Spleen (tissue), 11 donors: Measurements from ENCODE around the gene GPR149. TPM values are rescaled to one million over a fixed set of nuclear protein-coding genes. Genes with fewer than 3 reads are reported as not detected.

ENCODE experiments used
- DNase-seq: peaks from one replicate; pipeline ENCODE4 v3.0.0-alpha.2; 2020
- H3K27ac ChIP-seq, 8 donors: fragments of 200-600 bp; sonication (generic) in 7 of 8; 1 replicate in 4 of 8; 2 replicates in 4 of 8; pipeline versions ENCODE4 v1.5.0 to v1.8.0; 2016 to 2021; ENCODE audit warnings: inconsistent platforms in 4 of 8, mild to moderate bottlenecking in 4 of 8, moderate library complexity in 1 of 8
- H3K27me3 ChIP-seq, 7 donors: fragments of 200-600 bp; sonication (generic) in 6 of 7; replicated peaks in 1 of 7; 1 replicate in 4 of 7; 2 replicates in 3 of 7; pipeline versions ENCODE4 v1.5.0 to v1.8.0; 2016 to 2021; ENCODE audit warnings: inconsistent platforms in 3 of 7, mild to moderate bottlenecking in 1 of 7
- H3K36me3 ChIP-seq, 6 donors: fragments of 200-600 bp; sonication (generic) in 5 of 6; 1 replicate in 4 of 6; 2 replicates in 2 of 6; pipeline versions ENCODE4 v1.5.0 to v1.8.0; 2016 to 2021; ENCODE audit warnings: inconsistent platforms in 2 of 6
- H3K4me1 ChIP-seq, 6 donors: fragments of 200-600 bp; sonication (generic) in 5 of 6; 1 replicate in 3 of 6; 2 replicates in 3 of 6; pipeline versions ENCODE4 v1.5.0 to v1.8.0; 2016 to 2021; ENCODE audit warnings: inconsistent platforms in 3 of 6
- H3K4me3 ChIP-seq, 8 donors: fragments of 200-600 bp; sonication (generic) in 7 of 8; 1 replicate in 4 of 8; 2 replicates in 4 of 8; pipeline versions ENCODE4 v1.5.0 to v1.8.0; 2016 to 2021; ENCODE audit warnings: inconsistent platforms in 4 of 8, mild to moderate bottlenecking in 4 of 8, moderate library complexity in 2 of 8
- H3K9me3 ChIP-seq, 8 donors: fragments of 200-600 bp; sonication (generic) in 7 of 8; 1 replicate in 4 of 8; 2 replicates in 4 of 8; pipeline versions ENCODE4 v1.5.0 to v1.8.0; 2016 to 2021; ENCODE audit warnings: inconsistent platforms in 4 of 8
- CTCF ChIP-seq, 11 experiments: fragments of 200-600 bp in 7 of 11; fragments of 450-650 bp in 4 of 11; sonication (generic) in 4 of 11; IDR thresholded peaks in 8 of 11; conservative IDR thresholded peaks in 3 of 11; 1 replicate in 7 of 11; 2 replicates in 4 of 11; pipeline versions ENCODE4 v1.4.0 to v1.8.0; 2016 to 2021; ENCODE audit warnings: antibody characterized with exemption in 11 of 11, inconsistent platforms in 4 of 11, mild to moderate bottlenecking in 1 of 11
- POLR2A ChIP-seq, 3 donors: fragments of 450-650 bp; IDR thresholded peaks; one replicate each; pipeline ENCODE4 v1.5.1; 2017; ENCODE audit warnings: antibody characterized with exemption in 3 of 3, mild to moderate bottlenecking in 1 of 3
- POLR2AphosphoS5 ChIP-seq, 3 donors: sonication (generic); formaldehyde crosslinking; IDR thresholded peaks; one replicate each; pipeline ENCODE4 v1.5.1; 2017; ENCODE audit warnings: antibody characterized with exemption in 3 of 3
- WGBS, 5 donors: extraction: QIAGEN DNeasy Blood & Tissue Kit in 3 of 5; methylation state at CpG; one replicate each; pipeline versions ENCODE4 v1.1.5 to v1.1.7; 2013 to 2018; 5-methylcytosine and 5-hydroxymethylcytosine counted together
- intact Hi-C: fragments of 100-400 bp; cut with DNase I; formaldehyde crosslinking; loops from one replicate; pipeline ENCODE4 v1.15.0; 2023; ENCODE audit warnings: low total_unique reads
- polyA plus RNA-seq, 3 donors: library from polyadenylated mRNA; stranded (reverse); fragments of 200-250 nt; gene quantifications; one replicate each; pipeline ENCODE4 v1.2.1, GENCODE V29; 2013
- total RNA-seq, 7 donors: library from RNA; depleted of rRNA in 3 of 7; stranded (reverse); fragments of >200 nt in 3 of 7; fragmentation: NEBNext Ultra II Directional in 4 of 7; extraction: Animal tissue kit (Norgen Biotek cat#: 25700) in 4 of 7; gene quantifications; one replicate each; pipeline versions ENCODE4 v1.1.0 to v1.2.1, GENCODE V29; 2016 to 2021
- donor health status: healthy with polysubstance abuse.
- donor health status: DM: no; HTN: no; CAD: no; lungs with moderate emphysema.
- donor health status: DM: no; HTN: no; CAD: no.
- donor health status: Bipolar disorder and iron deficiency.
- donor health status: healthy.
- donor health status: DM: no; HTN: no; CAD: no.
- donor health status: DM: yes; HTN: yes; CAD: no.

GPR149 gene
- total and polyA plus RNA-seq, 10 donors = not detected

- intact Hi-C loops = no loop called here
- Histone ChIP-seq H3K4me1 (peaks cover 31 to 54% (median 50%) of the 10 kb centered on the region in 6 donors), H3K27ac (peak within 1 kb of the TSS; percentile 36 to 97 (median 97)), H3K27me3 (no peaks in the 10 kb centered on the region), H3K4me3 (peak within 1 kb of the TSS; percentile 61 to 79 (median 70)), H3K36me3 (no peaks in the 10 kb centered on the region), H3K9me3 (no peaks in the 10 kb centered on the region)
- 0 to 1% (median 0%) methylated on average over 39 to 45 of the region's 45 CpGs for WGBS, 5 donors
- peak; percentile 7 to 61 (median 31) for TF ChIP-seq POLR2A (IDR thresholded peaks at IDR 0.05)
- TF ChIP-seq POLR2AphosphoS5 (IDR thresholded peaks at IDR 0.05) = peak; percentile 91 to 96 (median 95)
- peak in 1 of 11 experiments; percentile 5 for TF ChIP-seq CTCF (IDR thresholded peaks at IDR 0.05 in 8 of 11, conservative IDR thresholded peaks at IDR 0.05 in 3 of 11)
- peak; percentile 96 for DNase-seq
Measured at GRCh38 chr3:154323891-154324738, 105.9 kb downstream of the GPR149 start, which contains the start of gene DHX36. TSS of gene DHX36 (minus strand) at chr3:154324487. CDS start at chr3:154324416, 71 bp downstream.

DNA sequence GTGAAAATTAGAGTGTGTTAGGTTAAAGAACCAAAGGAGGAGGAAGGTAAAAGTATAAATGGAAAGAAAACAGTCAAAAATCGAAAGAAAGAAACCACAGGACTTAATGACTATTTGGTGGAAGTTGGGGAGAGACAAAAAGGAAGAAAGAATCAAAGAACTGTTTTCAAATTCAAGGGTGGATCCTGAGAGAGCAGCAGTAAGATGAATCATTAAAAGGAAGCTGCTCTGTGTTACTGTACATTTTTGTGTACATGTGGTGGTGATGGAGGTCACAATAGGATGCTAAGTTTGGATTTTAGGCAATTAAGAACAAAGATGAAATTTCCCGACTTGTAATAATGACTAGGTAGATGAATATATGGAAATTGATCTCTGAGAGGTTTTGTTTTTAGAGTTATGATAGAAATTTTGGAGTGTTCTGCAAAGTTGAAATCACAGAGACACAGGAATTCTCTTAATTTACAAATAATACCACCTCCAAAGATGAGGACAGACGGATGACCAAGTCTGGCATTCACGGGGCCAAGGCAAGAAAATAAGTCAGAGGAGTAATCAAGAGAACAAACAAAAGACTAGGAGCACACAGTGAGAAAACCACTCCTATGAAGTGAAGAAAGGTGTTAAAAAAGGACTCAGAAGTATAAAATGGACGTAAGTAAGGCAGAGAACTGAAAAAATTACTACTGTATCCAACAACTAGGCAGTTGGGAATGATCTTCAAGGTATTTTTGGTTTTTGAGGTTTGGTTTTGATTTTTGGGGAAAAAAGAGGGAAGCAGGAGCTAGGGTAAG, 112.8 kb downstream of the GPR149 start:
- peaks cover 27 to 61% (median 56%) of the 10 kb centered on the region in 6 donors for H3K4me1 ChIP-seq
- DNase-seq = no peak
- WGBS, 5 donors = 76 to 77% (median 77%) methylated on average over 5 of the region's 5 CpGs
- no peak overlapping the region for H3K27ac ChIP-seq
- TF ChIP-seq POLR2AphosphoS5 (IDR thresholded peaks at IDR 0.05) = no peak
- no peak for TF ChIP-seq POLR2A (IDR thresholded peaks at IDR 0.05)
- no peak for TF ChIP-seq CTCF (IDR thresholded peaks at IDR 0.05 in 8 of 11, conservative IDR thresholded peaks at IDR 0.05 in 3 of 11)
- no peaks in the 10 kb centered on the region for H3K27me3 ChIP-seq
- H3K4me3 ChIP-seq = no peak overlapping the region
- H3K9me3 ChIP-seq = no peaks in the 10 kb centered on the region
- intact Hi-C loops = no loop called here
- H3K36me3 ChIP-seq = peaks cover 5 to 47% (median 31%) of the 10 kb centered on the region in 6 donors

DNA sequence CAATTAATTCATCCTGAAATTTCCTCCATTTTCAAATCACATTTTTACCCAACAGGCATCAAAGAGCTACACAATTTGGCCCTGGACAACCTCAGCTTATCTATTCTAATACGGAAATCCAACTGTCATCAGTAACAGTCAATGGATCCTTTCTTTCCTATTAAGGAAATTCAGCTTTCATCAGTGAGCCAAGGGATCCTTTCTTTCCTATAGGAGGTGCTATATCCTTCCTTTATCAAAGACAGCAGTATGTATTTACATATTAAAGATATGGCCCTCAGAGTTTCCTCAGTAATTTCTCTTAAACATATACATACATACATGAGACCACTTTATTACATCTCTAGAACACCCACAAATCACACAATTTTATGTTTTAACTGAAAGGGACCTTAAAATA, 115.8 kb downstream of the GPR149 start:
- Histone ChIP-seq H3K4me1 (peaks cover 11 to 31% (median 26%) of the 10 kb centered on the region in 6 donors), H3K9me3 (no peaks in the 10 kb centered on the region), H3K36me3 (peaks cover 5 to 76% (median 41%) of the 10 kb centered on the region in 6 donors), H3K27me3 (no peaks in the 10 kb centered on the region), H3K27ac (no peak overlapping the region), H3K4me3 (no peak overlapping the region)
- DNase-seq = no peak
- no peak for TF ChIP-seq CTCF (IDR thresholded peaks at IDR 0.05 in 8 of 11, conservative IDR thresholded peaks at IDR 0.05 in 3 of 11)
- no peak for TF ChIP-seq POLR2AphosphoS5 (IDR thresholded peaks at IDR 0.05)
- no peak for TF ChIP-seq POLR2A (IDR thresholded peaks at IDR 0.05)
- 92 to 100% (median 98%) methylated on average over 1 of the region's 1 CpG for WGBS, 5 donors
- intact Hi-C loops = no loop called here
